Activated T-cell treated with anti-CD3 and anti-CD28 coated beads for 4 hours (primary cell): ENCODE measurements around the gene ANTXR1.

Source experiments
- DNase-seq: peaks from one replicate; pipeline ENCODE4 v3.0.0-alpha.2; 2020

The ANTXR1 gene

GRCh38 chr2:69139778-69140670 lies 127.0 kb downstream of the ANTXR1 start:
- no peak for DNase-seq

GRCh38 chr2:69141061-69141460 lies 128.1 kb downstream of the ANTXR1 start:
- DNase-seq, result no peak

DNA sequence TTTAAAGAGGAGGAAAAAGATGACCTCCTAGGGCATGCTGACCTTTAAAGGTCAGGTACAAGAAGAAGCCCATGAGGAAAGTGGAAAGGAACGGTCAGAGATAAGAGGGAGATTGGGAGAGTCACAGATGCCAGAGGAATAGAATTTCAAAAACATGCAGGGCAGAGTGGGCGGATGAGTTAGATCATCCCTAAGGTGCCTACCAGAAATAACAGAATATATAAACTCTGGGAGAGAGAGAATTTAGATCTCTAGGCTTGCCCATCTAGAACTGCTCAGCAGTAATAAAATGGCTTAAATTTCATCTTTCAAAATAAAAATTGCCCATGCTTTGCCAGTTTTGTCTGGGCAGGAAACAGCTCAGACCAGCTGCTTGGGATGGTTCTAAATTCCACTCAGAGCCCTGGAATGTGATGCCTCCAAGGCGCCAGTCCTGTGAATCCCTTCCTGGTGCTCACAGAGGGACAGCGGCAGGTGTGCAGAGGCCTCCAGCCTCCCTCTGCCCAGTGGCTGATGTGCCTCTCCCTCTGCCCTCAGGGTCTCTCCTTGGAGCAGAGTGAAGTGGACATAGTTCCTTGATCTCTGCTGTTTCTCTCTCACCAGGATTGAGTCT lies 130.9 kb downstream of the ANTXR1 start:
- no peak for DNase-seq

DNA sequence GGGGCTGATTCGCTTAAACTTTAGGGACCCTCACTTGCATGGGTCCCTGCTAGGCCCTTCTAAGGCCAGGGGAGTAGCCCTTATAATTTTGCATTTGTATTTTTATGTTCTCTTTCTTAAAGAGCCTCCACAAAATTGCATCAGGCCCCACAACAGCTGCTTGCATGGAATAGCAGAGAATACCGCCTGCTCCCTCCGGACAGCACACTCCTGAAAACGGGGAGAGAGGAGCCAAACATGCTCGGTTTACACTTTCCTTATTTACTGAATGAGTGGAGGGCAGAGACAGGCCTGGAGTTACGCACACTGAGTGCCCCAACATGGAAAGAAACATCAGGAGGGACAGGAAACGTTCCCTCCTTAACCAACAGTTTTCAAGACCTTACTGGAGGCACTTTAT lies 132.2 kb downstream of the ANTXR1 start:
- no peak for DNase-seq

- DNase-seq, result no peak
Measured at GRCh38 chr2:69147841-69148533, 135.0 kb downstream of the ANTXR1 start.

GRCh38 chr2:69149631-69150215 lies 136.7 kb downstream of the ANTXR1 start:
- no peak for DNase-seq

GRCh38 chr2:69151931-69152330 lies 139.0 kb downstream of the ANTXR1 start:
- DNase-seq, result no peak

GRCh38 chr2:69152847-69153583 lies 140.0 kb downstream of the ANTXR1 start:
- DNase-seq, result no peak

GRCh38 chr2:69154106-69154505 lies 141.1 kb downstream of the ANTXR1 start:
- DNase-seq, result no peak

- no peak for DNase-seq
Measured at GRCh38 chr2:69156624-69157023, 143.6 kb downstream of the ANTXR1 start.

DNA sequence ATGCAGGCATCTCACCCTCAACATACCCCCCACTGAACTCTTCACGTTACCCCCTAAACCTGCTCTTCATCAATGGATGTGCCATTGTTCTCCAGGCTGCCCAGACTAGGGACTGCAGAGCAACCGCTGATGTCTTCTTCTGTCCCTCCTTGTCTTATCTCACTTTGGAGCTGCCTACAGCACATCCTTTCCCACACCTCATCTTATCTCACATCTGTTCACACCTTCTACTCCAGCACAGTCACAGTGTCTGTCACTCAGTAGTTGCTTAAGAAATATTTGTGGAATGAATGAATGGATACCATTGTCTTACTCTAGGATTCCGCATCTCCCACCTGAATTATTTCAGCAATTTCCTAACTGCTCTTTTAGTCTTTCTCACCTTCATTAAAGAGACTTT lies 144.5 kb downstream of the ANTXR1 start:
- DNase-seq, result no peak

DNA sequence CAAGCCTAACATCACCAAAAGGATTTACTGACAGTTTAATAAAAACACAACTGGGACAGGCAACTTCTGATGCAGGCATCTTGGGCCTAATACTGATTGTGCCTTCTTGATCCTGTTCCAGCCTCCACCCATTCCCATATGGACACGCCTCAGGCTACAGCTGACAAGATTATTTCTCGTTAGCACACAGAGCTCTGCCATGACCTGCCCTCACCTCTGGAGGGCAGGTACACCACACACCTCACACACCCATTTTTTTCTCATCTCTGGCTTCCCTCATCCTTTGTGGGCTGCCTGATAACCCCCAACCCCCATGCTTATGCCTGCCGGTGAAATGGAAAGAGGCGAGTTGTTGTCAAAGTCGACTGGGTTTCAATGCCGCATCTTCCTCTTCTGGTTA lies 147.0 kb downstream of the ANTXR1 start:
- no peak for DNase-seq

GRCh38 chr2:69162057-69162456 lies 149.1 kb downstream of the ANTXR1 start:
- no peak for DNase-seq

DNA sequence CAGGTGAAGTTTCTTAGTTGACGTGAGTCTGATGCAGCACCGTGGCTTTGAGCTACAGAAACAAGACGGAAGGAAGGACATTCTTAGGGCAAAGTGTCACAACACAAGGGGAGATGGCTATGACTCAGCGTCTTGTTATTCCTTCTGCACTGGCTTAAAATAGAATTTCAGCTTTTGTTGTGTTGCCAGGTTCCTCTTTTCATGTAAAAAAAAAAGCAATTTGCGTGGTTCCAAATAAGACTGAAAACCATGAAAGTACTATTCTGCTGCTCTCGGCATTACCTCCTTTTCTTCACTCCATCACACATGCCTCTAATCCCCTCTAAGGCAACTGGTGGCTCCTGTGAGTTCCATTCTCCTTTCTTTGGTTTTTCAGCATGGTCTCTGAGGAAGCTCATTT lies 150.1 kb downstream of the ANTXR1 start:
- DNase-seq, result no peak

GRCh38 chr2:69163556-69163955 lies 150.6 kb downstream of the ANTXR1 start:
- no peak for DNase-seq

DNA sequence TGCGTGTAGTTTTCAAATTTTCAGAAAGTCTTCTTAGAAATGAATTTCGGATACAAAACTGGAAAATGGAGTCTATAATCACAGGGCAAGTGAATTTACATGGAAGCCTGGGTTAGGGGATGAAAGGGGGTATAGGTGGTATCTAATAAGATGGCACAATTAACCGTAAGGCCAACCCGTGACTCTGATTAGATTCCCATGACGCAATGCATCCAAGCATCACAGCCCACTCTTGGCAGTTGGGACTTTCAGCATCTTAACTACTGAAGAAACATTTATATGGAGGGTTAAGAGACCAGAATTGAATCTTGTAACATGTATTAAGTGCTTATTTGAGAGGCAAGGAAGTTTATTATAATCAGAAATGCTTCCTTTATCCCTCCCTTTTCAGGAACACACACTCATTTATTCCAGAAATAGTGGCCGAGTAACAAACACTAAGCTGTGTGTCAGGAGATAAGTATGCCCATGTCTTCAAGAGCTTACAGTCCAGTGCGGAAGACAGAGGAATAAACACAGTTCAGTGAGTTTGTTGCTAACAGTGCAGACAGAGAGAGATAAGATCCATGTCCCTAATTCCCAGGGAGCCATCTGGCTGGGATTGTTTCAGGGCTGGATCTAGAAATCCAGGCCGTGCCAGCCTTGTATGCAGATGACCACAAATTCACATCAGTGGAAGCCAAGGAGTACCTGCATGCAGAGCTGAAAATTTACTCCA lies 151.2 kb downstream of the ANTXR1 start:
- no peak for DNase-seq

DNA sequence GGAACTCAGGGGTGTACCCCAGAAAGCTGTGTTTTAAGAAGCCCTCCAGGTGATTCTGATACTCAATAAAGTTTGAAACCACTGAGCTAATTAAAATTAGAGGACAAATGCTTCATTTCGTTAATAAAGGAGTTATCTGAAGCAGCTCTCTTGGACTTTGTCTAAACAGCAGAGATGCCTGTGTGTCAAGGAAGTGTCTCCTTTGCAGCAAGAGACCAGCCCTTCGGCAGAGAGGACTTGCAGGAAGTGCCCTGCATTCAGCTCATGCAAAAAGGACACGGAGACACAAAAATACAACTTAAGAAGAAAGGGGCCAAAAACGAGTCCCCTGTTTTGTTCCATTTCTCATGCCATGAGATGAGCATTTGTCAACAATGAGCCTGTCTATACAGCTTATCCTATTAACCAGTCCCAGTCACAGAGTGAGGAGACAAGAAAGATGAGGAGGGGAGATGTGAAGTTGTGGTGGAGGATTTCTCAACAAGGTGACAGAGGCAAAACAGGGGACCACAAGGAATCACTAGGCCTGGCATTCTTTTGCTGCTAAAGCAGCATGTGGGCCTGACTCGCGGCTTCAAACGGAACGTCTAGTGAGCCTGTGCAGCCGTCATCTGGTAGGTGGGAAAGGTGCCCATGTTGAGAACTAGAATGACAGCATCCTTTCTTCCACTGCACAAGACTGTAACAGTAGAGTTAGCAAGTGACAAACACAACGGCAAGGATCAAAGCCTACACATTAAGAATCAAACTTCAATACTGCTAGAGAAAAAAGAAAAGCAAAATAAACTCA lies 152.3 kb downstream of the ANTXR1 start:
- no peak for DNase-seq

DNA sequence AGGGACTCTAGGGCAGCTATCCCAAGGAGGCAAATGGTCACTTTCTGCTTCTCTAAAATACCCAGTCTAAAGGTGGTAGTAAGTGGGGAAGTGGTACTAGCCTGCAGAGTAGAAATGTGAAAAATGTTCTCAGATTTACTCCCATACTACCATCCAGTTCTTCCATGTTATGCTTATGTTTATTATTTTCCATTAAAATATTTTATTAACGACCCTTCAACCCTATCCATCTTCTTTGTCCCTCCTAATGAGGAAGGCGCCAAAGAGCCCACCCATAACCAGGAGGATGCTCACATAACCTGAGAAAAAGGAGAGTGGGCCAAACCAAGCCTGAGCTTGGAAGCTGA lies 153.5 kb downstream of the ANTXR1 start:
- no peak for DNase-seq

DNA sequence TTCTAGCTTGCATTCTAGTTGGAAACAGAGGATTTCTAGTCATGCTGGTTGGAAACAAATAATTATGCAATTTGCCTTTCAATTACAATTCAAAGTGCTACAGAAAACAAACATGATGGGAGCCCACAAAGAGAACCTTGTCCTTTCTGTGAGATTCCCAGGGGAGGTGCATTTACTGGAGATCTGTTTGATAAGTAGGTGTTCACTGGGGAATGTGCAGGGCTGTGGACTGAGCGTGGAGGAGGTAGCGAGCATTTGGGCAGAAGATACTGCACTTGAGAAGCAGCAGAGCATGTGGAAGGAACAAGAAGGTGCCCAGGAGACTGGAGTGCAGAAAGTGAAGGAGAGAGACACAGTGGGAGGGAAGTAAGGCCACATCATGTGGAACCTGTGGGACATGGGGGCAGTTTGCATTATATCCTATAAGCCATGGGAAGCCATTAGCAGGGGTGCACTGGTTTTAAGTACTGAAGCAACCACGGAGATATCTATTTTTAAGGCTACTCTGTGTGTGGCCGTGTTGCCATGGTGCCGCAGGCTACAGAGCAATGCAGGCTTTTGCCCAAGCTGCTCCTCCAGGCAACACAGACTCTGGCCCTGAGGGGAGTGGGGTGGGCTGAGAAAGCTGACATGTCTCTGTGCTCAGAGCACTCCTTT lies 154.0 kb downstream of the ANTXR1 start:
- DNase-seq, result no peak

DNA sequence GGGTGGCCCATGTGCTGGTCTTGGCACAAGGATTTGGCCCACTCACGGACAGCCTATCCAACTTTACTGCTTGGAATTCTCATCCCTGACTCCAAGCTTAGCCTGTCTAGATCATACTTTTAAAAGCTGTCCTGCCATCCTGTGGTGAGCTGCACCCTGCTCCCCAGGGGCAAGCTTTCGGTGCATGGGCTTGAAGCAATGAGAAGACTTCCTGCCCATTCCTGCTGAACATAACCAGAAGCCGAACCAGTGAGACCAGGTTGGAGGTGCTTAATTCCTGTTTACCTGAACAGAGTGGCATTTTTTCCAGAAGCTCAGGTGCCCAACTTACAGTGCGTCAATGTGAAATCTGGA lies 154.5 kb downstream of the ANTXR1 start:
- no peak for DNase-seq
